Panc1 (cell line): Measurements from ENCODE around the gene GTPBP1. TPM values are rescaled to one million over a fixed set of nuclear protein-coding genes. Genes with fewer than 3 reads are reported as not detected.
A peak's percentile ranks its signal among the peaks of the same experiment; 100 is the strongest.

Source experiments
- ATAC-seq: fragments of 200-7000 bp; cut with Tn5 transposase; 2 replicates; pipeline ENCODE4 v1.9.1; 2020; ENCODE audit warnings: mild to moderate bottlenecking, moderate library complexity
- Bru-seq: library from RNA; stranded (reverse); fragments of 400-500 nt; gene quantifications from one replicate; lab custom pipeline; 2021; lab: Mats Ljungman, UMichigan
- BruChase-seq, 2 experiments: library from RNA; stranded (reverse); fragments of 400-500 nt; gene quantifications; one replicate each; lab custom pipeline; 2021; lab: Mats Ljungman, UMichigan
- BruUV-seq: library from RNA; stranded (reverse); fragments of 400-500 nt; replicated peaks from 2 replicates; lab custom pipeline; 2021; lab: Mats Ljungman, UMichigan
- CTCF ChIA-PET: fragments of 300-600 bp; sonication (Branson Sonifier 250); formaldehyde crosslinking; loops from one replicate; lab custom pipeline; 2022; ENCODE audit warnings: antibody characterized with exemption; lab: Charles Lee
- POLR2A ChIA-PET: fragments of 300-600 bp; sonication (Branson Sonifier 250); formaldehyde crosslinking; loops from one replicate; lab custom pipeline; 2022; ENCODE audit warnings: antibody characterized with exemption; lab: Charles Lee
- DNase-seq: peaks from one replicate; pipeline ENCODE4 v3.0.0-alpha.2; 2010; ENCODE audit warnings: low read depth, low spot score
- H3K27ac ChIP-seq: 2 replicates; pipeline ENCODE4 v1.5.1; 2011; ENCODE audit warnings: mild to moderate bottlenecking, low read length, inconsistent platforms
- H3K27me3 ChIP-seq: fragments of 200-500 bp; sonication (Bioruptor generic); 2 replicates; pipeline ENCODE4 v1.6.0; 2014; ENCODE audit warnings: low read length, inconsistent platforms; ENCODE audit not compliant: control insufficient read depth, insufficient read depth
- H3K36me3 ChIP-seq: fragments of 200-500 bp; sonication (Bioruptor generic); 2 replicates; pipeline ENCODE4 v1.5.1; 2014; ENCODE audit warnings: inconsistent platforms, mild to moderate bottlenecking, low read length, moderate library complexity; ENCODE audit not compliant: control insufficient read depth, insufficient read depth
- H3K4me1 ChIP-seq: 2 replicates; pipeline ENCODE4 v1.5.1; 2011; ENCODE audit warnings: inconsistent platforms, mild to moderate bottlenecking, low read length, moderate library complexity; ENCODE audit not compliant: control insufficient read depth, insufficient read depth
- H3K4me3 ChIP-seq, 2 experiments: 2 replicates each; pipeline ENCODE4 v1.5.1; 2011 to 2012; ENCODE audit warnings: low read depth in 2 of 2, low read length in 2 of 2, mild to moderate bottlenecking in 2 of 2, inconsistent platforms in 1 of 2, moderate library complexity in 1 of 2
- H3K9me3 ChIP-seq: fragments of 200-500 bp; sonication (Bioruptor generic); 2 replicates; pipeline ENCODE4 v1.5.1; 2014; ENCODE audit warnings: low read depth, mild to moderate bottlenecking, inconsistent platforms, low read length, moderate library complexity; ENCODE audit not compliant: control insufficient read depth, insufficient read depth
- POLR2AphosphoS5 ChIP-seq: IDR thresholded peaks from 2 replicates; pipeline ENCODE4 v1.6.1; 2012; ENCODE audit warnings: mild to moderate bottlenecking, low read depth, low read length, moderate library complexity
- REST ChIP-seq, 2 experiments: IDR thresholded peaks; 2 replicates each; pipeline ENCODE4 v1.6.1; 2011 to 2012; ENCODE audit warnings: low read depth in 2 of 2, control low read depth in 1 of 2, low read length in 1 of 2, mild to moderate bottlenecking in 1 of 2, moderate library complexity in 1 of 2; ENCODE audit not compliant: insufficient read depth in 1 of 2
- SIN3A ChIP-seq: IDR thresholded peaks from 2 replicates; pipeline ENCODE4 v1.6.1; 2012; ENCODE audit warnings: low read depth, mild to moderate bottlenecking, low read length, moderate library complexity, borderline replicate concordance; ENCODE audit not compliant: insufficient read depth
- TCF7L2 ChIP-seq: IDR thresholded peaks from 2 replicates; pipeline ENCODE4 v1.6.1; 2011; ENCODE audit warnings: mild to moderate bottlenecking, low read depth, low read length, inconsistent platforms
- in situ Hi-C: cut with HindIII; loops from 2 replicates; pipeline ENCODE4 v1.10.0; 2016; ENCODE audit warnings: low sequenced_read_pairs, low pct_unique_long_range_greater_than_20kb
- intact Hi-C: fragments of 100-400 bp; cut with micrococcal nuclease; formaldehyde crosslinking; loops from one replicate; pipeline ENCODE4 v1.10.0; 2022; ENCODE audit not compliant: unreplicated experiment
- long read RNA-seq: library from polyadenylated mRNA; unstranded; transcript quantifications from one replicate; pipeline ENCODE4 v2.0.0, GENCODE V29; 2021; ENCODE audit not compliant: unreplicated experiment
- polyA plus RNA-seq: library from polyadenylated mRNA; unstranded; fragments of >200 nt; gene quantifications from one replicate; pipeline ENCODE4 v1.2.1, GENCODE V29; 2012; ENCODE audit warnings: missing spikeins; ENCODE audit not compliant: insufficient read length
- total RNA-seq: library from RNA; stranded (reverse); gene quantifications from one replicate; pipeline ENCODE4 v1.2.1, GENCODE V29; 2021; ENCODE audit not compliant: unreplicated experiment
- TF ChIP-seq, protein P1 (sequence below): fragments of 450-650 bp; IDR thresholded peaks from 2 replicates; pipeline ENCODE4 v1.5.1; 2017; ENCODE audit warnings: mild to moderate bottlenecking

The GTPBP1 gene
- total RNA-seq (25.5 TPM), Bru-seq, nascent RNA (percentile 76 among the genes with signal in this experiment), BruChase-seq, experiment 1, labeled RNA remaining after a 2-hour chase (percentile 70 among the genes with signal in this experiment), BruChase-seq, experiment 2, labeled RNA remaining after a 6-hour chase (percentile 78 among the genes with signal in this experiment)
- 19.5 TPM for polyA plus RNA-seq
- long read RNA-seq, full-length matches to known transcripts, result 1 of 24 reads
- long read RNA-seq, partial matches to known transcripts, result 2 of 24 reads
- long read RNA-seq, other reads (novel, unspliced or antisense), result 21 of 24 reads

DNA sequence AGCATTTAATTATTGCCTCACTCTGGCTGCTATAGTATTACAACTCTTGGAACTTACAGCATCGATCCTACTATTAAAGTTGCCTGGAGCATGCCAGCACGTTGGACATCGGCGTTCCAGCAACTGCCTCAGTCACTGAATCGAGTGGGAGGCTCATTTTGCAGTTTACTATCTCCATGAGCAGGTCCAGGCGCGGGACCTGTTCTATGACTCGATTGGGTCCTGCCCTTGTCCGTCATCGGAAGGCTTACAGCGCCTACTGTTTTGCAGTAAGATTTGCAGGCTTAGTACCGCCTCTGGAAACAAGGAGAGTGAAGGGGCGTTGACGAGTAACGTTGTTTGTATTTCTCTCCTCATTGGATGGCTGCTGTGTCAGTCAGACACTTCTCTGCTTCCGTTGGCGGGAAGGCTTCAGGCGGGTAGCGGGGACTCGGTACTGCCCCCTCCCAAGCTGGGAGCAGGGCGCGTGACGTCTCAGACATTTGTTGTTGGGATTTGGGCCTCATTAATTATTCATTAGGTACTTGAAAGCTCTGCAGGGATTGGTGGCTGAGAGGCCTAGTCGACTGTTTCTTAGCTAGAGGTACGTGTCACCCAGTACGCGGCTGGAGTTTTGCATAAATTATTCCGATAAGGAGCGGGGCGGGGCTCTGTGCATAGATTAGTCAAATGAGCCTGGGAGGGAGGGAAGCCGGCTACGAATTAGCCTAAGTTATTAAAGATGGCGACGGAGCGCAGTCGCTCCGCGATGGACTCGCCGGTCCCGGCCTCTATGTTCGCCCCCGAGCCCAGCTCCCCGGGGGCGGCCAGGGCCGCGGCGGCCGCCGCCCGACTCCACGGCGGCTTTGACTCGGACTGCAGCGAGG lies at the start of gene GTPBP1:
TSS of gene GTPBP1 (plus strand) at position 710 of the 866 bp plus-strand sequence. CDS start at position 722, 12 bp downstream.
- H3K4me1 ChIP-seq, result peaks cover 13% of the 10 kb centered on the region
- no peaks in the 10 kb centered on the region for H3K27me3 ChIP-seq
- DNase-seq (peak; percentile 99), ATAC-seq (peak; percentile 89)
- CTCF ChIA-PET, result no interaction called here
- H3K4me3 ChIP-seq, result peak within 1 kb of the TSS; percentile 69 to 86
- BruUV-seq, result no TSS peak
- peak within 1 kb of the TSS; percentile 87 for H3K27ac ChIP-seq
- intact Hi-C loops (no loop called here), in situ Hi-C loops (no loop called here)
- TF ChIP-seq POLR2AphosphoS5 (peak; percentile 44), TCF7L2 (no peak)
- TF ChIP-seq, protein P1, sequence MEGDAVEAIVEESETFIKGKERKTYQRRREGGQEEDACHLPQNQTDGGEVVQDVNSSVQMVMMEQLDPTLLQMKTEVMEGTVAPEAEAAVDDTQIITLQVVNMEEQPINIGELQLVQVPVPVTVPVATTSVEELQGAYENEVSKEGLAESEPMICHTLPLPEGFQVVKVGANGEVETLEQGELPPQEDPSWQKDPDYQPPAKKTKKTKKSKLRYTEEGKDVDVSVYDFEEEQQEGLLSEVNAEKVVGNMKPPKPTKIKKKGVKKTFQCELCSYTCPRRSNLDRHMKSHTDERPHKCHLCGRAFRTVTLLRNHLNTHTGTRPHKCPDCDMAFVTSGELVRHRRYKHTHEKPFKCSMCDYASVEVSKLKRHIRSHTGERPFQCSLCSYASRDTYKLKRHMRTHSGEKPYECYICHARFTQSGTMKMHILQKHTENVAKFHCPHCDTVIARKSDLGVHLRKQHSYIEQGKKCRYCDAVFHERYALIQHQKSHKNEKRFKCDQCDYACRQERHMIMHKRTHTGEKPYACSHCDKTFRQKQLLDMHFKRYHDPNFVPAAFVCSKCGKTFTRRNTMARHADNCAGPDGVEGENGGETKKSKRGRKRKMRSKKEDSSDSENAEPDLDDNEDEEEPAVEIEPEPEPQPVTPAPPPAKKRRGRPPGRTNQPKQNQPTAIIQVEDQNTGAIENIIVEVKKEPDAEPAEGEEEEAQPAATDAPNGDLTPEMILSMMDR, result no peak
- peaks cover 4% of the 10 kb centered on the region; the same call in 1 of the 2 replicates for H3K36me3 ChIP-seq
- POLR2A ChIA-PET, result interaction anchor here (0.7 kb wide), 2 partner anchors 94 to 116 kb away, joined by 3 read pairs; no protein-coding TSS in a partner anchor
- H3K9me3 ChIP-seq, result no peaks in the 10 kb centered on the region

DNA sequence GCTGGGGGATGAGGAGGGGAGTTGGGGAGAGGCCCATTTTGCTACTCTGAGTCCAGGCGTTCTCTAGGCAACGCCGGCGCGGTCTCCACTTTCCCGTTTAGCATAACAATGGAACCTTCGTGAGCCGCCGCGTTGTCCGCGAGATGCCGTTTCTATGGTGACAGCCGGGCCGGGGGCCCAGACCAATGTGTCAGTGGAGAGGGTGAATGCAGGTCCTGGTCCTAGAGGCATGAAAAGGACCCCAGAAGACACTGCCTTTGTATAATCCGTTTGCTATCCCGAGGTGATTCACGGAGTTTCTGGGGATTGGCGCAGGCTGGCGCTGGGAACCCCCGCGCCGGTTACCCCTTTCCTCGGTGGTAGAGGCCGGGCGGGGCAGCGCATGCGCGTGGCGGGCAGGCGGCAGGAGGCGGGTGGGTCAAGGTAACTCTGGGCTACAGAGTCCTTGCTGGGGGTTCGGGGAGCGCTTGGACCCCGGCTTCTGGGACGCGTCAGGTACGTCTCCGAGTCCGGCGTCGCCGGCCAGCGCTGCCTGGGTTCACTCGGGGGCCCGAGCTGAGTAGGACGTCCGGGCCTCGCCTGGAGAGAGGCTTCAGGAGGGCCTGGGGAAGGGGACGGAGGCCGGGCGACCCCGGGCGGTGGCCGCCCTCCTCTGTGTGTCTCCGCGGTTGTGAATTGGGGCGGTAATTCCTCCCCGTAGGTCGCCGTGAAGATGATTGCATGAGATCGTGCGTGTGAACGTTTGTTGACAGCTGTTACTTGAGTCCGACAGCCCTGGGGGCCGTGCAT lies 49.3 kb upstream of the GTPBP1 start, which contains the start of the genes CBY1 and FAM227A:
TSS of gene CBY1 (plus strand) at position 383 of the 789 bp plus-strand sequence. CDS start 11,417 bp downstream, outside the sequence.
TSS of gene FAM227A (minus strand) at position 137 of the 789 bp plus-strand sequence. CDS start 6,224 bp downstream, outside the sequence.
- ATAC-seq, result peak; percentile 95
- intact Hi-C loops (no loop called here), in situ Hi-C loops (no loop called here)
- POLR2A ChIA-PET, result interaction anchor here (0.8 to 1.5 kb wide), 2 partner anchors 14 to 25 kb away, joined by 3 read pairs; partner anchors contain the start of gene TOMM22
- no peaks in the 10 kb centered on the region for H3K9me3 ChIP-seq
- BruUV-seq, result TSS peak; percentile 83
- CTCF ChIA-PET, result interaction anchor here (0.6 kb wide), 1 partner anchor 22 kb away, joined by 10 read pairs; no protein-coding TSS in a partner anchor
- TF ChIP-seq SIN3A (peak; percentile 56; the same call in 1 of the 2 replicates), TCF7L2 (peak; percentile 50; the same call in 1 of the 2 replicates), REST (IDR thresholded peaks at IDR 0.05; ENCODE audit: insufficient read depth in 1 of 2, low read depth in 2 of 2, low read length in 1 of 2) (no peak), POLR2AphosphoS5 (peak; percentile 57; the same call in 1 of the 2 replicates)
- TF ChIP-seq, protein P1, result no peak
- H3K4me3 ChIP-seq, result peak within 1 kb of the TSS; percentile 76 to 77
- H3K27me3 ChIP-seq, result no peaks in the 10 kb centered on the region
- H3K4me1 ChIP-seq, result no peaks in the 10 kb centered on the region; the same call in 1 of the 2 replicates
- peaks cover 4% of the 10 kb centered on the region; the same call in 1 of the 2 replicates for H3K36me3 ChIP-seq
- peak within 1 kb of the TSS; percentile 91 for H3K27ac ChIP-seq
- peak; percentile 17 for DNase-seq
